GM10266 (cell line): Measurements from ENCODE around the gene KREMEN1.

ENCODE experiments used
- DNase-seq: peaks from one replicate; pipeline ENCODE4 v3.0.0; 2012; ENCODE audit errors: extremely low spot score
- CTCF ChIP-seq: IDR thresholded peaks from 2 replicates; pipeline ENCODE4 v1.5.1; 2012; ENCODE audit warnings: mild to moderate bottlenecking, low read depth; ENCODE audit not compliant: control insufficient read depth, insufficient read depth; ENCODE audit errors: missing control alignments

KREMEN1 gene

GRCh38 chr22:29211066-29211465, 138.2 kb downstream of the KREMEN1 start:
- DNase-seq = no peak
- TF ChIP-seq CTCF = no peak

GRCh38 chr22:29211466-29211865, 138.6 kb downstream of the KREMEN1 start:
- DNase-seq = no peak
- TF ChIP-seq CTCF = no peak

- no peak for TF ChIP-seq CTCF
- DNase-seq = no peak
Observed at GRCh38 chr22:29212743-29213142, 139.9 kb downstream of the KREMEN1 start.

GRCh38 chr22:29213493-29213892, 140.7 kb downstream of the KREMEN1 start:
- TF ChIP-seq CTCF = no peak
- DNase-seq = no peak

GRCh38 chr22:29214232-29214631, 141.4 kb downstream of the KREMEN1 start:
- TF ChIP-seq CTCF = no peak
- no peak for DNase-seq

GRCh38 chr22:29215012-29215860, 142.4 kb downstream of the KREMEN1 start:
- no peak for TF ChIP-seq CTCF
- DNase-seq = no peak

- no peak for DNase-seq
- no peak for TF ChIP-seq CTCF
Observed at GRCh38 chr22:29216011-29216872, 143.4 kb downstream of the KREMEN1 start.
